ENCODE data around the gene ANKRD34A. TPM values are rescaled to one million over a fixed set of nuclear protein-coding genes. Genes with fewer than 3 reads are reported as not detected.

ANKRD34A gene
- total and polyA plus RNA-seq, 10 donors = 0.57 to 3.1 (median 1.1) TPM

DNA sequence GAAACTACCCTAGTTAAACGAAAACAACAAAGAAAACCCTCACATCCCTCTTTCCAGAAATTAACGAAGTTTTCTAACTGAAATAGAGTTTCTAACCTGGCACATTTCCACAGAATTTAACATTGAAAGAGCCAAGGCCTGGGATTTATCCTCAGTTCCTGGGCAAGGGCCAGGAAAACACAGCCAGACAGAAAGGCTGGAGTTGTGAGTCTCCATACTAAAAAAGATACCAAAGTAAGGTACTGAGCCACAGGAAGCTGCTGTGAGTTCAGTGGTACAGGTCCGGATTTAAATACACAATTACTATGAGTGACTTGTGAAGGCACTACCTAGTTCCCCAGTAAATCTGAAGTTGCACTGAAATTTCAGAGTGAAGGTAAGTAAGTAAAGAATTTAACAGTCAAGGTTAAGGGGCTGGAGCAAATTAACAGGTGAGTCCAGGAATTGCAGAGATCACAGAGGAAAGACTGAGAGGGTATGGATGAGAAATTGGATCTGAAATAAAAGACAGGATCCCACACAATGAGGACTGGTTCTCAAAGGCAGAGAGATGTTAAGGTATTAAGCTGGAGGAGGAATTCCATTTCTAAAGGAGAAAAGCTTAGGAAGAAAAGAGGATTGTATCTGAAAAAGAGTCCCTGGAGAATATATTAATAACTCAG is 7.5 kb downstream of the ANKRD34A start:
- 2 to 6% (median 3%) methylated on average over 3 of the region's 3 CpGs for WGBS, 5 donors
- TF ChIP-seq POLR2AphosphoS5 (IDR thresholded peaks at IDR 0.05) (no peak), POLR2A (IDR thresholded peaks at IDR 0.05) (no peak)
- TF ChIP-seq, protein P1, sequence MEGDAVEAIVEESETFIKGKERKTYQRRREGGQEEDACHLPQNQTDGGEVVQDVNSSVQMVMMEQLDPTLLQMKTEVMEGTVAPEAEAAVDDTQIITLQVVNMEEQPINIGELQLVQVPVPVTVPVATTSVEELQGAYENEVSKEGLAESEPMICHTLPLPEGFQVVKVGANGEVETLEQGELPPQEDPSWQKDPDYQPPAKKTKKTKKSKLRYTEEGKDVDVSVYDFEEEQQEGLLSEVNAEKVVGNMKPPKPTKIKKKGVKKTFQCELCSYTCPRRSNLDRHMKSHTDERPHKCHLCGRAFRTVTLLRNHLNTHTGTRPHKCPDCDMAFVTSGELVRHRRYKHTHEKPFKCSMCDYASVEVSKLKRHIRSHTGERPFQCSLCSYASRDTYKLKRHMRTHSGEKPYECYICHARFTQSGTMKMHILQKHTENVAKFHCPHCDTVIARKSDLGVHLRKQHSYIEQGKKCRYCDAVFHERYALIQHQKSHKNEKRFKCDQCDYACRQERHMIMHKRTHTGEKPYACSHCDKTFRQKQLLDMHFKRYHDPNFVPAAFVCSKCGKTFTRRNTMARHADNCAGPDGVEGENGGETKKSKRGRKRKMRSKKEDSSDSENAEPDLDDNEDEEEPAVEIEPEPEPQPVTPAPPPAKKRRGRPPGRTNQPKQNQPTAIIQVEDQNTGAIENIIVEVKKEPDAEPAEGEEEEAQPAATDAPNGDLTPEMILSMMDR (IDR thresholded peaks at IDR 0.05 in 8 of 11, conservative IDR thresholded peaks at IDR 0.05 in 3 of 11) = no peak
- intact Hi-C loops (cut with DNase I; ENCODE audit: low total_unique reads) = no loop called here
- peaks cover 0 to 10% (median 0%) of the 10 kb centered on the region in 7 donors for H3K27me3 ChIP-seq (replicated peaks in 1 of 7)
- peak overlapping the region; percentile 50 to 91 (median 80) for H3K4me3 ChIP-seq
- no peaks in the 10 kb centered on the region for H3K9me3 ChIP-seq
- no peak for DNase-seq
- H3K27ac ChIP-seq = peak overlapping the region; percentile 76 to 99 (median 96)
- H3K4me1 ChIP-seq = peaks cover 33 to 94% (median 74%) of the 10 kb centered on the region in 6 donors
- peaks cover 0 to 11% (median 0%) of the 10 kb centered on the region in 6 donors for H3K36me3 ChIP-seq

DNA sequence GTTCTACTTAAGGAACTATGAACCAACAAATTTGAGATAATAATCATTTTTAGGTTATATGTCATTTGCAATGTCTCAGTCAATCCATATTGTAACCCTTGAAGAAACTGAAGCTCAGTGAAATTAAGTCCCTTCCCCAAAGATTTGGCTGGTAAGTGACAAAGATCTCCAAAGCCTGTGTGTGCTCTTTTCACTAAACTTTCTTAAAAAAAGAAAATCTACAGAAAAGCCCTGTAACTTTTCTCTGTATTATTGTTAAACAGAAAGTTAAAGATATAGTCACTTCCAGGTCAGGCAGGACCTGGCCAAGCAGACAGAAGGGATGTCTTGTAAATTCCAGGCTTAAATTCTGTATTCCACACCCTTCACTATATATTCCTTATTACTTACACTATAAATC is 8.0 kb downstream of the ANKRD34A start:
- TF ChIP-seq POLR2A (IDR thresholded peaks at IDR 0.05) (no peak), POLR2AphosphoS5 (IDR thresholded peaks at IDR 0.05) (no peak)
- TF ChIP-seq, protein P1 (IDR thresholded peaks at IDR 0.05 in 8 of 11, conservative IDR thresholded peaks at IDR 0.05 in 3 of 11) = no peak
- peaks cover 0 to 15% (median 0%) of the 10 kb centered on the region in 6 donors for H3K36me3 ChIP-seq
- intact Hi-C loops (cut with DNase I; ENCODE audit: low total_unique reads) = no loop called here
- H3K27me3 ChIP-seq (replicated peaks in 1 of 7) = peaks cover 0 to 5% (median 0%) of the 10 kb centered on the region in 7 donors
- no peak for DNase-seq
- no peaks in the 10 kb centered on the region for H3K9me3 ChIP-seq
- H3K4me1 ChIP-seq = peaks cover 33 to 94% (median 70%) of the 10 kb centered on the region in 6 donors
- H3K4me3 ChIP-seq = peak overlapping the region in 7 of 8 donors; percentile 50 to 91 (median 81)
- peak overlapping the region in 7 of 8 donors; percentile 92 to 99 (median 97) for H3K27ac ChIP-seq

DNA sequence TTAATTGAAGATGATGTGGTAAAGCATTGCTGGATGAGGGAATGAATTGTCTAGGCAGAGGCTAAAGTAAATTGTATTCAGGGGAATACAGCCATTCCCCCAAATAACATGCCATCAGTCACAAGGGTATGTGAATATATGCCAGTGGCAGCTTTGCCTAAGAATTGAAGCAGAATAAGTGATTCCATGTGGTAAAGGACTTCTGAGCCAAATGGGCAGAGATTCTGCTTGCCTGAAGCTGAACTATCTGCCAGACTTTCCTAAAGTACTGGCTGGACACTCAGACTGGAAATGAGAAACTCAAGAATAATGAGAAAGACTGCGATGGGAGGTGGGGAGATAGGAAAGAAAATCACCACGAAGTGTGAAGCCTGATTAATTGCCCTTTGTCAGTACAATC is 8.9 kb downstream of the ANKRD34A start:
- Histone ChIP-seq H3K27ac (peak overlapping the region in 7 of 8 donors; percentile 42 to 99 (median 96)), H3K4me1 (peaks cover 33 to 94% (median 70%) of the 10 kb centered on the region in 6 donors)
- DNase-seq = no peak

DNA sequence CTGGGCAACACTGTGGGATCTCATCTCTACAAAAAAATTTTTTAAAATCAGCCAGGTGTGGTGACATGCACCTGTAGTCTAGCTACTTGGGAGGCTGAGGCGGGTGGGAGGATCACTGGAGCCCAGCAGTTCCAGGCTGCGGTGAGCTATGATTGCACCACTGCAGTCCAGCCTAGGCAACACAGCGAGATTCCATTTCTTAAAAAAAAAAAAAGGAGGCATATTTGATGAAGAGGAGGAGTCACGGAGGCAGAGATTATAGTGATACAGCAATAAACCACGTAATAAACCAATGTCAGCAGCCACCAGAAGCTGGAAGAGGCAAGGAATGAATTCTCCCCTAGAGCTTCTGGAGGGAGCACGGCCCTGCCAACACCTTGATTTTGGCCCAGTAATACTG is 10.5 kb downstream of the ANKRD34A start:
- Histone ChIP-seq H3K36me3 (peaks cover 0 to 36% (median 0%) of the 10 kb centered on the region in 6 donors), H3K4me1 (peaks cover 23 to 94% (median 61%) of the 10 kb centered on the region in 6 donors), H3K9me3 (no peaks in the 10 kb centered on the region), H3K4me3 (no peak overlapping the region), H3K27ac (no peak overlapping the region), H3K27me3 (replicated peaks in 1 of 7) (no peaks in the 10 kb centered on the region)
- no peak for TF ChIP-seq POLR2AphosphoS5 (IDR thresholded peaks at IDR 0.05)
- TF ChIP-seq POLR2A (IDR thresholded peaks at IDR 0.05) = no peak
- 86 to 96% (median 91%) methylated on average over 6 of the region's 6 CpGs for WGBS, 5 donors
- no peak for DNase-seq
- intact Hi-C loops (cut with DNase I; ENCODE audit: low total_unique reads) = no loop called here

More for the DNA sequence above, 8.9 kb downstream of the ANKRD34A start:
- intact Hi-C loops (cut with DNase I; ENCODE audit: low total_unique reads) = no loop called here
- TF ChIP-seq POLR2A (IDR thresholded peaks at IDR 0.05) = no peak
- TF ChIP-seq POLR2AphosphoS5 (IDR thresholded peaks at IDR 0.05) = no peak
- TF ChIP-seq, protein P1 (IDR thresholded peaks at IDR 0.05 in 8 of 11, conservative IDR thresholded peaks at IDR 0.05 in 3 of 11) = no peak
- peaks cover 0 to 24% (median 0%) of the 10 kb centered on the region in 6 donors for H3K36me3 ChIP-seq
- peak overlapping the region in 2 of 8 donors; percentile 81 to 84 for H3K4me3 ChIP-seq
- WGBS, 5 donors = 48 to 59% (median 53%) methylated on average over 2 of the region's 2 CpGs
- no peaks in the 10 kb centered on the region for H3K27me3 ChIP-seq (replicated peaks in 1 of 7)
- H3K9me3 ChIP-seq = no peaks in the 10 kb centered on the region
